Liver (tissue), 3 donors: Measurements from ENCODE around the gene ANK3.

Experiments used
- RAD21 ChIP-seq, 2 donors: IDR thresholded peaks; 2 replicates each; pipeline ENCODE4 v1.6.1; 2016; ENCODE audit warnings: antibody characterized with exemption in 2 of 2, mild to moderate bottlenecking in 2 of 2
- SP1 ChIP-seq: IDR thresholded peaks from 2 replicates; pipeline ENCODE4 v1.6.1; 2018; ENCODE audit warnings: antibody characterized with exemption, mild to moderate bottlenecking
- YY1 ChIP-seq: IDR thresholded peaks from 2 replicates; pipeline ENCODE4 v1.6.1; 2016; ENCODE audit warnings: antibody characterized with exemption, mild to moderate bottlenecking
- TF ChIP-seq, protein P1 (sequence below): fragments of 150-350 bp; IDR thresholded peaks from 2 replicates; pipeline ENCODE4 v1.5.1; 2017; ENCODE audit warnings: improper control_type of control experiment, low read depth, low read length; ENCODE audit not compliant: missing input control
- TF ChIP-seq, protein P2 (sequence below): IDR thresholded peaks from 2 replicates; pipeline ENCODE4 v1.6.1; 2016; ENCODE audit warnings: antibody characterized with exemption
- donor health status: healthy.
- donor health status: healthy.

GRCh38 chr10:60073781-60074656 is 315.7 kb downstream of the ANK3 start:
- TF ChIP-seq, protein P1, sequence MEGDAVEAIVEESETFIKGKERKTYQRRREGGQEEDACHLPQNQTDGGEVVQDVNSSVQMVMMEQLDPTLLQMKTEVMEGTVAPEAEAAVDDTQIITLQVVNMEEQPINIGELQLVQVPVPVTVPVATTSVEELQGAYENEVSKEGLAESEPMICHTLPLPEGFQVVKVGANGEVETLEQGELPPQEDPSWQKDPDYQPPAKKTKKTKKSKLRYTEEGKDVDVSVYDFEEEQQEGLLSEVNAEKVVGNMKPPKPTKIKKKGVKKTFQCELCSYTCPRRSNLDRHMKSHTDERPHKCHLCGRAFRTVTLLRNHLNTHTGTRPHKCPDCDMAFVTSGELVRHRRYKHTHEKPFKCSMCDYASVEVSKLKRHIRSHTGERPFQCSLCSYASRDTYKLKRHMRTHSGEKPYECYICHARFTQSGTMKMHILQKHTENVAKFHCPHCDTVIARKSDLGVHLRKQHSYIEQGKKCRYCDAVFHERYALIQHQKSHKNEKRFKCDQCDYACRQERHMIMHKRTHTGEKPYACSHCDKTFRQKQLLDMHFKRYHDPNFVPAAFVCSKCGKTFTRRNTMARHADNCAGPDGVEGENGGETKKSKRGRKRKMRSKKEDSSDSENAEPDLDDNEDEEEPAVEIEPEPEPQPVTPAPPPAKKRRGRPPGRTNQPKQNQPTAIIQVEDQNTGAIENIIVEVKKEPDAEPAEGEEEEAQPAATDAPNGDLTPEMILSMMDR = no peak
- TF ChIP-seq RAD21 (IDR thresholded peaks at IDR 0.05) (no peak), YY1 (no peak), SP1 (no peak)
- TF ChIP-seq, protein P2, sequence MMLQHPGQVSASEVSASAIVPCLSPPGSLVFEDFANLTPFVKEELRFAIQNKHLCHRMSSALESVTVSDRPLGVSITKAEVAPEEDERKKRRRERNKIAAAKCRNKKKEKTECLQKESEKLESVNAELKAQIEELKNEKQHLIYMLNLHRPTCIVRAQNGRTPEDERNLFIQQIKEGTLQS = no peak
